ENCODE measurements around the gene COPS7B.

COPS7B gene

DNA sequence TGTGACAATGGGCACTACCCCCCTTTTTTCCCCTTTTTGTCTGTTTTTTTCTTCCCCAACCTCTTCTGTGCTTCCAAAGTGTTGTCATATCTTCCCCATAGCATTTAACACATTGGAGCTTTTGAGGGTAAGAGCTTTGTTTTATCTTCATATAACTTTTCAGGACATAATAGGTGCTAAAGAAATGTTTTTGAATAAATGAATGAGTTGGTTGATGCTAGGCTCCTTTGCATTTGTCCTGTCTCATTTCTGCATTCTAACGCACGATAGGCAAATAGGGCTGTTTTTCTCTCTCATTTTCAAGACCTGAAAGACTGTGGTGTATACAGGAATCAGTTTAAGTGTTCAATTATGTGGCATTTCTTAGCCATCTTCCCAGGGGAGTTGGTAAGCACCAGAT lies 832 bp upstream of the COPS7B start:
- DNase-seq (ENCODE audit: low read depth, low spot score) = no peak

DNA sequence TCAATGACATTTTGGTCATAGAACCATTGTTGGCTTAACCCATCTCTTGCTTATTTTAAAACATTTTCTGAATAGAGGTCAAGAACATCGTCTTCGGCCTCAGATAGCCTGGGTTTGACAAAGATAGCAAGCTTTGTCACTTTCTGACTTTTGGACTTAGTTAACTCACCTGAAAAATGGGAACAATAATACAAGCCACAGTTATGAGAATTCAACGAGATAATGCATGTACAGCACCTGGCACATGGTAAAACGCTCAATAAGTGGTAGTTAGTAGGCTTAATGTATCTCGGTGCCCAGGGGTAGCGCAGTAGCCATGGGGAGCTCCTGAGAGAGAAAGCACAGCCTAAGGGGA lies 446 bp upstream of the COPS7B start:
- DNase-seq (ENCODE audit: low read depth, low spot score) = no peak

DNA sequence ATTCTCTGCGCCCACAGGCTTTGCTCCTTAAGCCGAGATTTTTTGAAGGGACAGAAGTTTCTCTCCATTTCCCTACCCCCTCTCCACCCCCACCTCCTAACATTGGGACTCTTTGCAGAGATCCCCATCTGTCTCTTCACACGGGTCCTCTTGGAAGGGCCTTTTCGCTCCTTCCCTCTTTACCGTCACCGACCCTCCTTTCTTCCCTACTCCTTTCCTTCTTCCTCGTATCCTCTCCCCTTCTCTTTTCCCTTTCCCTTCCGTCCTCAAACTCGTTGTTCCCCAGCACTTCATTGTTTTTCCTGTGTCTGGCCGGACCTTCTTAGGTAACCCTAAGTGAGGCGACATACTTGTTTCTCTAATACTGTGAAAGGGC lies 660 bp downstream of the COPS7B start:
- no peak for DNase-seq (ENCODE audit: low read depth, low spot score)

DNA sequence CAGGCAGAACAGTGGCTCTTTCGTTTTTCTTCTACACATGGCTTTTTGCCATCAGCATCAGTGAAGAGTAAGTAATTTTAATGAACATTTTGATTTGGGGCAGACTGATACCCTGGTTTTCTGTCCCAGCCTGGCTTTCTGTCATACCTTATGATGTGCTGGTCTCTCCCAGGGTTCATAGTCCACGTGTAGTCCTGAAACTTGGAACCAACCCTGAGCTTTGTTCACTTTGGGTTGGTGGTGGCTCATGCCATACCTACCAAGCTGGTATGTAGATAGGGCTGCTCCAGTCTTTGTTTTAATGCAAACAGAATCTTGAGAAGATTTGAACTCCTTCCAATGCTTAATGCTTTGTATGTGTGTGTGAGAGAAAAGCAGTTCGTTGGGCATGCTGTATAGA lies 4.9 kb downstream of the COPS7B start:
- DNase-seq (ENCODE audit: low read depth, low spot score) = no peak

DNA sequence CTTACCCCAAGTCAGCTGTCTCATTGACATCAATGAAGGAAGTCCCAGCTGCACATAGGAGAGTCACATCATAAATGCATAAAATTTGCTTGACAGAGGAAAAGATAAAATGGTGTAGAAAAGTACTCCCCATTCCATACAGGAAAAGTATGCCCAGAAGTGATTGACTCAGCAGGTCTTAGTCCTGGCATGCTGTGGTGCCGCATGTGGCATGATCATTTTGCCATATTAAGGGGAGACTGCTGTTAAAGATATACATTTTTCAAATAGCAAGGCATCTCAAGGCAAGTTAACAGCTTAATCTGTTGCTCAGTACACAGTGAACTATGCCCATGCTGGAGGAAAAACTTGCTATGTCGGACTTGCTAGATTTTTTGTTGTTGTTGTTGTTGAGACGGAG lies 8.1 kb downstream of the COPS7B start:
- DNase-seq (ENCODE audit: low read depth, low spot score) = no peak

DNA sequence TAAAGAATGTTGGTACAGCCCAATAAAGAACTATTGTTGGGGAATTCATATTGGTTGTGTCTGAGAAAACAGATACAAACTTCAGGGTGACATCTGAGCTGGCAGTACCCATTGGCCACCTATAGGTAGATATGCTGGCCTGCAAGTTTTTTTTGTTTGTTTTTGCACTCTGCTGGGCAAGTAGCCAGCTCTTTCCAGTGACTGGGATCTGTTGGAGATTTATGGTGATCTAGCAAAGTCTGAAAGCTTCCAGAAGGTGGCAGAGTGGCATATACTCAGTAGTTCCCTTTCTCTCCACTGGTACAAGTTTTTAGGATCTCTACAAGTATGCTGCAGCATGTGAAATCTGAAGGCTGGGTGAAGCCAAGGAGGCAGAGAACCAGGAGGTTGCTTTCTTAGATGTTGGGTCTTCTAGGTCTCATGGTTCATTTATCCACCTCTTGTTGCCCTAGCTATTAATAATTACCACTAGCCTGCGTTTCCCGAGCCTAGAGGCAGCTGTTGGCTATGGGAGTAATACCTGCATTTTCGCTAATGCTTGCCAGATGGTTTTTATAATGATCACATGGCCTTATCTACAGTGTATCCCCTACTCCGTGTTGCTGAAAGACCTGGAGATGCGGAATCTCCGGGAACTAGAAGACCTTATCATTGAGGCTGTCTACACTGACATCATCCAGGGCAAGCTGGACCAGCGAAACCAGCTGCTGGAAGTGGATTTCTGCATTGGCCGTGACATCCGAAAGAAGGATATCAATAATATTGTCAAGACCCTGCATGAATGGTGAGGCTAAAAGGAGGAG lies 9.5 kb downstream of the COPS7B start:
- DNase-seq (ENCODE audit: low read depth, low spot score) = peak; percentile 81

DNA sequence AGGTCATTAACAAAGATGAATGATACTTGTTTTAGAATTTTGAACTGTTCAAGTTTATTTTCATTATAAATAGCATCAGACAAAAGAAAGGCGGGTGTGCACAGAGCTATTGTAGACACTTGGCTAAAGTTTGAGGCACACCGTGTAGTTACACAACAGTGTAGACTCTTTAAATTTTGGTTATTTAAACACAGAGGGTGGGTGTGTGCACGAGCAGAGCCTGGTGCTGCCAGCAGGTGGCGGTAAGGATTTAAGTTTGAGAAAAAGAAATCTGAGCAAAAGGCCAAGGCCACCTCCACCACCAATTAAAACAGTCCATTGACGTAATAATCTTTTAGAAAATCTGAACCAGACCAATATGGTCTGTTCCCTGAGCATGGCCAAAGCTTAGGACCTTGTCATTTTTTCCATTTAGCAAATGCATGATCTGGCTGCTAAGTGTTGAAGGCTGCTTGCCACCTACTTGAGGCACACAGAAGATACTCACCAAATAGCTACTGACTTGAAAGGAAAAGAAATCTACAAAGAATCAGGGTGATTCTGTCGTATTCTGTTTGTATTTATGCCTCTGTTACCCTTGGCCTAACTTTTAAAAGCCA lies 14.3 kb downstream of the COPS7B start:
- DNase-seq (ENCODE audit: low read depth, low spot score) = peak; percentile 47

DNA sequence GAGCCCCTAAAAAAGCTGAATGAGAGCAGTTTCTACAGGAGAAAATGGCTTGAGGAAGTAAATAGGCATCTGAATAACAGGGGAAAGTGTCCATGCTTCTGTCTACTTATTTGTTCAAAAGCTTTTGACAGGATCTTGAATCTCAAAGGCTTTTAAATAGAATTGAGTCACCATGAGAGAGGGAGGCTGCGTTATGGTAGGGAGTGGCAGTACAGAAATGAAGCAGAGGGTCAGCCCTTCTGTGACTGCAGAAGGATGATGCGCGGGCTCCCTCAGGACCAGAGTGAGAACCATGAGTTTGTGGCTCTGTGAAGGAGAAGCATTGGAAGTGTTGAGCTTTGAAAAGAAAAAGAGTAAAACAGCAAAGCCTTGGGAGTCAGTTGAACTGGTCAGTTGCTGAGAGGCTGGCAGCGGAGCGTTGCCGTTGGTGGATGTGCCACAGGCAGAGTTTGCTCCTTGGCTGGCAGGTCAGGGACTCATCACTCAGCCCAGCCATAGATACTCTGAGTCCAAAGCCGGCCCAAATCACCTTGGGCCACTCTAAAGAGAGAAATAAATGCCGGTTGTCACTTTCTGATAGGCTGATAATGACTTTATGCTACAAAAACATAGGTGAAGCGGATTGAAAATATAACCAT lies 17.4 kb downstream of the COPS7B start:
- no peak for DNase-seq (ENCODE audit: low read depth, low spot score)

DNA sequence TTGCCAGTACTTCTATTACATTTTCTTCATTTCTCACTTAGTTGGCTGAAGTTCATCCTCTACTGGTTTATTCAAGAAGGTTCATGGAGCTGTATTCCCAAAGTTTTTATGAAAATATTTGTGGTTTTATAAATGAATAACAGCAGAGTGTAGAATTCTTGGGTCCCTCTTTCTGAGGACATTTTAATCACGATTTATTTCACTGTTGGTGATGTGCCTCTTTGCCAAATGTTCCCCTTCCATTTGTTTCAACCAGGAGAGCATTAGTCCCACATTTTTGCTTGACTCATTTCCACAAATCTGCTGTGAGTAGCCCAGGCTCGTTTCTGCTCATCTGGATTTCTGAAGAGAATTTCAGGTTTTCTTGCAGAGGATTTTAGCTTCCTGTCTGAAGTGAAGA lies 20.8 kb downstream of the COPS7B start:
- DNase-seq (ENCODE audit: low read depth, low spot score) = no peak

DNA sequence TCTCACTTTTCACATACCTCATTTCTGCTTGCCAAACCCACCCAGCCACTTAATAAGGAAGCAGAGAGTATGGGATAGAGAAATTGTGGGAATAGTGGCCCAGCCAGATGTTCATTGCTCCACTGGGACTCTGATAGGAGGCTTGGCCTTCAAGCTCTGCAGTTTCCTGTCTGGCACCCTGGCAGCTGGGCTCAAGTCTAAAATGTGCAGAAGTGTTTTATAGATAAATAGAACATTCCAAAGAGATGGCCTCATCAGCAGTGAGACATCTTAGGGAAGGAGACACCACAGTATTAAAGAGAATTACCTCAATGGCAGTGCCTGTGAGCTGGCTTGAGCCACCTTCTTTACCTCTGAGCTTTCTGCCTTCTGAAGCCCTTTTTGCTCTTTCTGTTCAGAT lies 24.7 kb downstream of the COPS7B start:
- peak; percentile 26 for DNase-seq (ENCODE audit: low read depth, low spot score)

DNA sequence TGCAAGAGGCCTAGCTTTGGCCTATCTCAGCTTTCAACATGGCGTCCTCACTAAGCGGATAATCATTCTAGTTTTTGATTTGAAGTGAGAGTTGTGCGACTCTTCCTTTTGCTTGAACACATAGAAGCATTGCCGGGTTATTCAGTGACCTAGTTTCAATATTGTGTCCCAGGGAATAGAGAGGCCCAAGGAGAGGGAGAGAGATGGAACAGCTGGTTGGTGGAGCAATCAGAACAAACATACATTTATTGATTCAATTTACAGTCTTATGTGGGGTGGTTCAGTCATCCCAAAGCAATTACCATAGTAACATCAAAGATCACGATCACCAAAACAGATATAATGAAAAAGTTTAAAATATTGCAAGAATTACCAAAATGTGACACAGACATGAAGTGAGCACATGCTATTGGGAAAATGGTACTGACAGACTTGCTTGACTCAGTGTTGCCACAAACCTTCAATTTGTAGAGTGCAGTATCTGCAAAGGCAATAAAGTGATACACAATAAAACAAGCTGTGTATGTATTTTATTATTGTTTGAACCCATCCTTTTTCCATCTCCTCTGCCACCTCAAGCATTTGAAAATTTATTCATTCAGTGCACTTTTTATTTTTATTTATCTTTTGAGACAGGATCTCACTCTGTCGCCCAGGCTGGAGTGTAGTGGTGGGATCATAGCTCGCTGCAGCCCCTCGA lies 30.2 kb downstream of the COPS7B start:
- DNase-seq (ENCODE audit: low read depth, low spot score) = no peak

DNA sequence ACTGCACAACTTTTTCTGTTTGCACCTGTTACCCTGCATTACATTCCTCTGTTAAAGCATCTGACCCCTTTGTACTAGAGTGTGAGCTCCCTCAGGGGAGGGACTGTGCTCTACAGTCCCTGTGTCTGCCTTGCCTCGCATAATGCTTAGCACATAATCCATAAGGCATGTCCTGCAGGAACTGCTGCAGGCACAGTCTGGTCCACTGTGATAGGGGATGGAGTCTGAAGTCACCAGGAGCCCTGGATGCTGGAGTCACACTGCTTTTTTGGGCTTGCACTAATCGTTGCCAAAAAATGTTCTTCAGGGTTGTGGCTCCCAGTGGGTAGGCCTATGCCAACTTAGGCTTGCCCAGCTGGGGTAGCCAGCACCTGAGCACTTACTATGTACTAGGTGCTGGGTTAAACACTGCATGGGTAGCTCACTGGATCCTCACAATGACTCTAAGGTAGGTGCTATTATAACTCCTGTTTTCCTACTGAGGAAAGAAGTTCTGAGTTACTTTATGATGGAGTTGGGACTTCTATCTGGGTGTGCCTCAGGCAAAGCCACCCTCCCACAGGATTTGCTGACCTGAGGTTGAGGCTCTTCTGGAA lies 33.3 kb downstream of the COPS7B start:
- no peak for DNase-seq (ENCODE audit: low read depth, low spot score)

DNA sequence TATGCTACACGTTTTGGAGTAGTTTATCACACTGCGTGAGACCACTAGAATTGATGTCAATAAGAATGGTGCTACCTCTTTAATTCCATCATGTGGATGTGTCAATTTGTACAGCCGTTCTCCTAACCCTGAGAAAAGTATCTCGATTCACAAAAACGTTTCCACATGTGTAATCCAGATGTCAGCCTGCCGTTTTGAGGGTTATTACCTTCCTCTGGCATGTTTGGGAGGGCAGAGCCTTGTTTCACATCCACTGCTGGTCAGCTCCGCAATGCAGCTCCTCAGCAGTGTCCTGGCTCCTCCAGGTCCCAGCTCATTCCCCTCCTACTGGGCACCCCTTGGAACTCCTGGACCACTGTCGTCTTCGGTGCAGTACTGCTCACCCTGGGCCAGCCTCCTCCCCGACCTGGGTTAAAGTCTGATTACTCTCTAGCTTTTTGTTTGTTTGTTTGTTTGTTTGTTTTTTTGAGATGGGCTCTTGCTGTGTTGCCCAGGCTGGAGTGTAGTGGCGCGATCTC lies 34.6 kb downstream of the COPS7B start:
- DNase-seq (ENCODE audit: low read depth, low spot score) = no peak

DNA sequence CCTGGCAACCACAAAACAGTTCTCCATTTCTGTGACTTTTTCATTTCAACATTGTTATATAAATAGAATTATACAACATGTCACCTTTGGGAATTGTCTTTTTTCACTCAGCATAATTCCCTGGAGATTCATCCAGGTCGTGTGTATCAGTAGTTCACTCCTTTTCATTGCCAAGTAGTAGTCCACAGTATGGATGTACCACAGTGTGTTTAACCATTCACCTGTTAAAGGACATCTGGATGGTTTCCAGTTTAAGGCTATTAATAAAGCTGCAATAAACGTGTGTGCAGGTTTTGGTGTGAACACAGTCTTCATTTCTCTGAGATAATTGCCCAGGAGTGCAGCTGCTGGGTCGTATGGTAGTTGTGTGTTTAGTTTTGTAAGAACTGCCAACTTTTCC lies 35.7 kb downstream of the COPS7B start:
- no peak for DNase-seq (ENCODE audit: low read depth, low spot score)

DNA sequence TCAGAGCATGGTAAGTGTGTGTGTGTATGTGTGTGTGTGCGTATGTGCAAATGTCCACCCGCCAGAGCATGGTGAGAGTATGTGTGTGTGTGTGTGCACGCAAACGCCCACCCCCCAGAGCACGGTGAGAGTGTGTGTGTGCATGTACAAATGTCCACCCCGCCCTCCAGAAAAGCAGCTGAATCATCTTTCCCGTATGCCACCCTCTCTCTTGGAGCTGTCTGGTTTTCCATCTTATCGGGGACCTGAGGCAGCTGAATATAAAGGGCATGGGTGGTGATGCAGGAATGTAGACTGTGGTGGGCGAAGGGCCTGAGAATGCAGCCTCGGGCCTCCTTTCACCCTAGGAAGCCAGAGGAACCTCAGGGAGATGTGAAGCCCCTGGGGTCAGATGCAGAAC lies 66.9 kb downstream of the COPS7B start:
- no peak for DNase-seq (ENCODE audit: low read depth, low spot score)

DNA sequence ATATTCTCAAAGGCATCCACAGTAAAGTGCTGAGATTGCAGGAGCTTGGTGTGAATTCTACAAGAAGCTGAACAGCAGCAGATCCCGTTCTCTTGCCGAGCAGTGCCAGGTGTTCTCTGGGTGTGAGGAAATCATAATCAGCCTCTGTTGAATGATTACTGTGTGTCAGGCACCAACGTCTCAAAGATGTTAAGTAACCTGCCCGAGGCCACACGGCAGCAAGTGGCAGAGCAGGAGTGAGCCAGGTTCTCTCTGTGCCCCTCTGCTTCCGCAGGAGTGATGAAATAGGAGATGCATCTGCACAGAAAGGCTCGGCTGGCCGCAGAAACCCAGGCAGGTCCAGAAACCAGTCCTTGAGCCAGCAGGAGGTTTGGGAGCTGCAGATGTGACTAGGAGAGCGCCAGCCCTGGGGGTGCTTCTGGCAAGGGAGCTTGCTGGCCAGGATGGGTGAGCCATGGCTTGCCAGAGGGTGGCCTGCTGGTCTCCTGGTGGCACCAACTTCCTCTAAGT lies 68.4 kb downstream of the COPS7B start:
- no peak for DNase-seq (ENCODE audit: low read depth, low spot score)

DNA sequence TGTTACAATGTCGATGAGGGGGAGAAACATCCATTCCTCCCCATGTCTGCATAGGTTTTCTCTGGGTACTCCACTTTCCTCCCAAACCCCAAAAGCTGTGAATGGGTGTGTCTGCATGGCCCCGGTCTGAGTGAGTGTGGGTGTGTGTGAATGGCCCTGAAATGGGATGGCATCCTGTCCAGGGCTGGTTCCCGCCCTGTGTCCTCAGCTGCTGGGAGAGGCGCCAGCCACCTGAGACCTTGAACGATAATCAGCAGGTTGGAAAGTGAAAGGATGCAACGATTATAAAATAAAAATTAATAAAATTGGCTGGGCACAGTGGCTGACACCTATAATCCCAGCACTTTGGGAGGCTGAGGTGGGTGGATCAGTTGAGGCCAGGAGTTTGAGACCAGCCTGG lies 70.7 kb downstream of the COPS7B start:
- DNase-seq (ENCODE audit: low read depth, low spot score) = no peak
